GM12873 (cell line): ENCODE data around the gene SH2B3.

Experiments used
- TF ChIP-seq, protein P1 (sequence below): IDR thresholded peaks from 2 replicates; pipeline ENCODE4 v1.5.1; 2012; ENCODE audit warnings: low read depth, mild to moderate bottlenecking, moderate library complexity, low read length, control low read depth; ENCODE audit not compliant: insufficient read depth; ENCODE audit errors: missing control alignments

The SH2B3 gene

DNA sequence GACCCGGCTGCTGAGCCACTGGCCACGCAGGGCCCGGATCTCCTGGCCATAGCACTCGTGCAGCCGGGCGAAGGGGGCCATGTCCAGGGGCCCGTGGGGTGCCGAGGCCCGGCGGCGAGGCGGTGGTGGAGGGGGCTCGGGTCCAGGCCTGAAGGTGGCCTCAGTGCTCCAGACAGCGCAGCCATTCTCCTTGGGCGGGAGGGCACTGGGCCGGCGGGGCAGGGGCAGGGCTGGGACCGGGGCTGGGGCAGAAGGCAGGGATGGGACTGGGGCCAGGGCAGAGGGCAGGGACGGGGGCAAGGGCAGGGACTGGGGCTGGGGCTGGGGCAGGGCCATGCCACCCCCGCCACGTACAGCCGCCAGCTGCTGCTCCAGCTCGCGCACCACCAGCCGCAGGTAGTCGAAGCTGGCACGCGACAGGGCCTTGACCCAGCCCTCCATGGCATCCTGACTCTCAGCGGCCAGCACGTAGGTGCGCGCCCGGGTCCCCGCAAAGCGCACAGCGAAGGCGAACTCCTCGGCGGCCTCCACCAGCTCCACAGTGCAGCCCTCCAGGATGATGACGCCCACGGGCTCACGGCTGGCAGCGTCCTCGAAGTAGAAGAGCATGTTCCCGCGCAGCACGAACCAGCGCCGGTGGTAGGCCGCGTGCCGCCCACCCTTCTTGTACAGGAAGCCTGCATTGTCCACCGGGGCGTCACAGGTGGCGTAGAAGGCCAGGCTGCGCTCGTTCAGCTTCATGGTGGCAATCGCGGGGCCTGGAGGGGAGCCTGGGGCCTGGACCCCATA lies 42.8 kb upstream of the SH2B3 start:
- TF ChIP-seq, protein P1, sequence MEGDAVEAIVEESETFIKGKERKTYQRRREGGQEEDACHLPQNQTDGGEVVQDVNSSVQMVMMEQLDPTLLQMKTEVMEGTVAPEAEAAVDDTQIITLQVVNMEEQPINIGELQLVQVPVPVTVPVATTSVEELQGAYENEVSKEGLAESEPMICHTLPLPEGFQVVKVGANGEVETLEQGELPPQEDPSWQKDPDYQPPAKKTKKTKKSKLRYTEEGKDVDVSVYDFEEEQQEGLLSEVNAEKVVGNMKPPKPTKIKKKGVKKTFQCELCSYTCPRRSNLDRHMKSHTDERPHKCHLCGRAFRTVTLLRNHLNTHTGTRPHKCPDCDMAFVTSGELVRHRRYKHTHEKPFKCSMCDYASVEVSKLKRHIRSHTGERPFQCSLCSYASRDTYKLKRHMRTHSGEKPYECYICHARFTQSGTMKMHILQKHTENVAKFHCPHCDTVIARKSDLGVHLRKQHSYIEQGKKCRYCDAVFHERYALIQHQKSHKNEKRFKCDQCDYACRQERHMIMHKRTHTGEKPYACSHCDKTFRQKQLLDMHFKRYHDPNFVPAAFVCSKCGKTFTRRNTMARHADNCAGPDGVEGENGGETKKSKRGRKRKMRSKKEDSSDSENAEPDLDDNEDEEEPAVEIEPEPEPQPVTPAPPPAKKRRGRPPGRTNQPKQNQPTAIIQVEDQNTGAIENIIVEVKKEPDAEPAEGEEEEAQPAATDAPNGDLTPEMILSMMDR, result no peak

DNA sequence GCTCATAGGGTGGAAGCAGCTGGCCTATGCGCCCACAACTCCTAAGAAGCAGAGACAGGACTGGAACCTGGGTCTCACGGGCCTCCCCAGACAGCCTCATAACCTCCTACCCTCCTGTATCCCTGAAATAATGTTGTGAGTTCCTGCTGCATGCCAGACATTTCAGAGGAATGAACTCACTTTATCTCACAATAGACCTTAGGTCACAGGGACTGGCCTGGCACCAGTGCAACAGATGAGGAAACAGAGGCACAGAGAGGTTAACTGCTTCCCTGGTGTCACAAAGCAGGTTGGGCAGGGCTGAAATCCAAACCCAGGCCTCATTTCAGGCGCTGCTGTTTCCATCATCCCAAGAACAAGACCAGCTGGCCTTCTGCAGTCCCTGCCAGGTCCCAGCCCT lies 42.1 kb upstream of the SH2B3 start:
- TF ChIP-seq, protein P1, result no peak

DNA sequence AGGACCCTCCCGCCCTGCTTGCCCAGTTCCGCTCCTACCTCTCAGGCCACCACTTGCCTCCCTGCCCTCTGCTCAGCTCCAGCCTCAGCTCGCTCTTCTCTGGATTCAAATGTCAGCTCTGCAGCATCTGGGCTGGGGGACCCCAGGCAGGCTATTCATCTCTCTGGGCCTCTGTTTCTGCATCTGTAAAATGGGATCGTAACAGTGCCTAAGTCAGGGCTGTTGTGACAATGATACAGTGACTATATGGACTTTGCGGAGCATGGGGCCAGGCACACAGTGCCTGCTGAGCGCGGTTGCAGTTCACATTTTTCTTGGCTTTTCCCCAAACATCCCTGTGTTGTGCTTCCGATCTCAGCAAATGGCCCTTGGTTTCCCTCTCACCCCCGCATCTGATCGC lies 39.6 kb upstream of the SH2B3 start:
- TF ChIP-seq, protein P1, result no peak

DNA sequence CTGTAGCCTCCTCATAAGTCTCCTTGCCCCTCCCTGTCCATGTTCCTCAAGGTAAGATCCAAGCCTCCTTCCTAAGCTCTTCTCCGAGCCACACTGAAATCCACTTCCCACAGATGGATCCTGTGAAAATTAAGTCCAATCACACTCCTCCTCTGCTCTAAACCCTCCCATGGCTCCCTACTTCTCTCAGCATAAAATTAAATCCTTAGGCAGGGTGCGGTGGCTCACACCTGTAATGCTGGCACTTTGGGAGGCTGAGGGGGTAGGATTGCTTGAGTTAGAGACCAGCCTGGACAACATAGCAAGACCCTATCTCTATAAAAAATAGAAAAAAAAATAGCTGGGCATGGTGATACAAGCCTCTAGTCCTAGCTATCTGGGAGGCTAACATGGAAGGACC lies 39.1 kb upstream of the SH2B3 start:
- TF ChIP-seq, protein P1, result no peak

DNA sequence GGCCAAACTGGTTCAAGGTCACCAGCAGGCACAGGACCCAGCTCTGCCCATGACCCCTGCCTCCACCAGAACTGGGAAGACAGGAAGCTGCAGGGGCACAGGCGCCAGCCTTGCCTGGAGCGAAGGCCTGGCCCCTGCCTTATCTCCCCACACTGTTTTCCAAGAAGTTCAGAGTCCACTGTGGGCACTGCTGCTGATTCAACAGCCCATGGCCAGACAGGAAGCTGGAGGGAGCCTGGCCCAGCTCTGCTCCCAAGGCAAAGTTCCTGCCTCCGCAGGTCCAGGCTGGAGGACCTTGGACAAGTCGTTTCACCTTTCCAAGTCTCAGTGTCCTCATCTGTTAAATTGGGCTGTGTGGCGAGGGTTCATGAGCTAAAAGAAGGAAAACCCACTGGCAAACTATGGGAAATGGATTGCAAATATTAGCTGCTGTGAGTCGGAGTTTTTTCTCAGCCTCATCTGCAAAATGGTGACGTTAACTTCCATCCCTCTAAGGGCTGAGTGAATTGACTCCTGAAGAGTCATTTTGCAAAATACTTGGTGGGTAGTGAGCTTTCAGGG lies 38.0 kb upstream of the SH2B3 start:
- TF ChIP-seq, protein P1, result no peak

DNA sequence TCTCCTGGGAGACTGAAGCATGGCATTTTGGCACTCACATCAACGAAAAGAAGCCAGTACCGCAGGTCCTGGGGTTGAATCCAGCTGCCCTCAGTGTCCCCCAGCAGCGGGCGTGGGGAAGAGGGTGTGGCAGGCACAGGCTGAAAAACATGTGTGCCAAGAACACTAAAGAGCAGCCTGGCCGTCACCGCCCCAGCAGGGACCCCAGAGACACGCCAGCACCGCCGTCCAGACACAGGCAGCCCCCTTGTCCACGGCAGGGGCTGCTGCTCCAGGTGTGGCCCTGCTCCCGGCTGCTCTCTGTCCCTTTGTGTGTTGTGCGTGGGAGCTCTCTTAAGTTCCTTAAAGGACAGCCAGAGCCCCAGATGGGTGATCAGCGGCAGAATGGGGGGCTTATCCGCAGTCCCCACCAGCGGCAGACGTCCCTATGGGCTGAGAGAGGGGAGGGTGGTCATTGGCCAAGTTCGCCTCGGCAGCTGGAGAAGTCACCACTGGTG lies 37.4 kb upstream of the SH2B3 start:
- TF ChIP-seq, protein P1, result no peak

DNA sequence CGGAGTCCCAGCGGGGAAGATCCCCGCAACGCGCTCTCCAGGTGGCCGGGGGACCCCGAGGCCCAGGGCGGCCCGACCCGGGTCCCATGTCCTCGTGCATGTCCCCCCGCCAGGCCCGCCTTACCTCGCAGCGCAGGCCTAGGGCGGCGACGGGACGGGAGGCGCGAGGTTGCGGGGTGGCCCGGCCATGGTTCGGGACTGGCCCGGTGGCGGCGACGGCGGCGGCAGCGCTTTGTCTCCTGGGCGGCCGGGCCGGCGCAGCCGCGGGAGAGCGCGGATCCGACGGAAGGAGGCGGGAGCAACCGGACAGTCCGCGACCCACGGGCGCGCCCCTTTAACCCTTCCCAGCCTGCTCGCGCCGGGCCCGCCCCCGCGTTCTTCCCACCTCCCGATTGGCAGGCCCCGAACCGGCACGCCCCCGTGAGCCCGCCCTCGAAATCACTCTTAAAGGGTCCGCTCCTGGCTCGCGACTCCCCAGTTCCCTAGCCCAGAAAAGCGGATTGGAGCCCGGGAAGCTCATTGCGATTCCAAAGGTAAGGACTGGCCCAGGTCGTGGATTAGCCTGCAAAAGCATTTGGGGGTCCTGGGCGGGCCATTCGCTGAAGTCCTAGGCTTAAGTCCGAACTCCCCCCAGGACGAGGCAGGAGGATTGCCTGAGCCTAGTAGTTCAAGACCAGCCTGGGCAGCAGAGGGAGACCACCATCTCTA lies 36.8 kb upstream of the SH2B3 start, which contains the start of gene PHETA1:
Gene PHETA1 (minus strand): TSS at position 308 of the 708 bp plus-strand sequence. CDS start 5,668 bp downstream, outside the sequence.
- TF ChIP-seq, protein P1, result no peak
